PC-3 (cell line): ENCODE data around the gene CTF1.

ENCODE experiments used
- CTCF ChIP-seq: fragments of 300-600 bp; sonication (generic); conservative IDR thresholded peaks from 2 replicates; pipeline ENCODE4 v1.5.1; 2017; ENCODE audit warnings: antibody characterized with exemption, low read depth, mild to moderate bottlenecking, low read length
- EZH2 ChIP-seq: fragments of 300-600 bp; sonication (generic); IDR thresholded peaks from one replicate; pipeline ENCODE4 v1.6.1; 2017; ENCODE audit warnings: antibody characterized with exemption, mild to moderate bottlenecking, low read length; ENCODE audit not compliant: unreplicated experiment
- EZH2phosphoT487 ChIP-seq: fragments of 300-600 bp; sonication (generic); IDR thresholded peaks from 2 replicates; pipeline ENCODE4 v1.6.1; 2018; ENCODE audit warnings: mild to moderate bottlenecking, antibody characterized with exemption, low read length, borderline replicate concordance

DNA sequence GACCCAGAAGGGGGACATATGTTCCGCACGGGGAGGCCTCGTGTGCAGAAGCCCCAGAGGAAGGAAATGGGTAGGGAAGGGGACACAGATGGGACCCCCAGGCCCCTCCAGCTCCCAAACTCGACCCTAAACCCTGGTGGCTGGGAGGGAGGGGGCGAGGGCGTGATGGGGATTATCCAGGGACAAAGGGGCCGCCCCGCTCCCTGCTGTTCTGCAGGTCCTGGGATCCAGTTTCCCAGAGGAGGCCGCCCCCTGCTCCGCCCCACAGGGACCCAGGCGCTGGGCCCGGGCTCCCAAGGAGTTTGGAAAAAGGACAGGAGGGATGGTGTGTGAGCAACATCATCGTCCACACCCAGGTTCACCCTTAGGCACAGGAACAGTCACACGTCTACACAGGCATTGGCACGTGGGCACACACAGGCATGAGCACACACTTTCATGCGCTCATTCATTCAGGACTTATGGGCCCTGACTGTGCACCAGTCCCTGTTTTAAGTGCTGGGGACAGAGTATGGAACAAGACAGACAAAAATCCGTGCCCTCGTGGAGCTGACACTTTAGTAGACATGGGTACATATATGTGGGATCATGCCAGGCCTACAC, 14.1 kb downstream of the CTF1 start:
- TF ChIP-seq CTCF, result no peak
- no peak for TF ChIP-seq EZH2
- TF ChIP-seq EZH2phosphoT487, result no peak
